Measurements from ENCODE around the gene DCUN1D4.
"Not testable (repeated sequence)": the region's sequence is repeated elsewhere in the genome, so short reads cannot be mapped to it uniquely, and the experiment has no call there.

DCUN1D4 gene

DNA sequence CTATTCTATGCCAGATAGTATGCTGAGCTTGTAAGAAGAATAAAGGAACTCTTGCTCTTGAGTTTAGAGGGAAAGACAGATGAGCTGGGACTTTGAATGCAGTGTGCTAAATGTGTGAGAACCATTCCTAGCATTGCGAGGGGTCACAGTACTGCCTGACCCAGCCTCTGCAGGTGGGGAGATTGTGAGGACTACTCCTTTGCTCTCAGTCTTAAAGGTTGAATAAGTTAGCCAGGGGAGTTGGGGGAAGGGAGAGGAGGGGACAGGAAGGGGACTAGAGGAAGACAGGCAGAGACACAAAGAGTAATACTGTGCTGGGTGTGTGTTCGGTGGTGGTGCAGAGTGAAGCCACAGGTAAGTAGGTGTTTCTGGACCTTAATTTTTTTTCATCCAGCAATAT lies 41.7 kb downstream of the DCUN1D4 start:
- TF ChIP-seq, protein P1, sequence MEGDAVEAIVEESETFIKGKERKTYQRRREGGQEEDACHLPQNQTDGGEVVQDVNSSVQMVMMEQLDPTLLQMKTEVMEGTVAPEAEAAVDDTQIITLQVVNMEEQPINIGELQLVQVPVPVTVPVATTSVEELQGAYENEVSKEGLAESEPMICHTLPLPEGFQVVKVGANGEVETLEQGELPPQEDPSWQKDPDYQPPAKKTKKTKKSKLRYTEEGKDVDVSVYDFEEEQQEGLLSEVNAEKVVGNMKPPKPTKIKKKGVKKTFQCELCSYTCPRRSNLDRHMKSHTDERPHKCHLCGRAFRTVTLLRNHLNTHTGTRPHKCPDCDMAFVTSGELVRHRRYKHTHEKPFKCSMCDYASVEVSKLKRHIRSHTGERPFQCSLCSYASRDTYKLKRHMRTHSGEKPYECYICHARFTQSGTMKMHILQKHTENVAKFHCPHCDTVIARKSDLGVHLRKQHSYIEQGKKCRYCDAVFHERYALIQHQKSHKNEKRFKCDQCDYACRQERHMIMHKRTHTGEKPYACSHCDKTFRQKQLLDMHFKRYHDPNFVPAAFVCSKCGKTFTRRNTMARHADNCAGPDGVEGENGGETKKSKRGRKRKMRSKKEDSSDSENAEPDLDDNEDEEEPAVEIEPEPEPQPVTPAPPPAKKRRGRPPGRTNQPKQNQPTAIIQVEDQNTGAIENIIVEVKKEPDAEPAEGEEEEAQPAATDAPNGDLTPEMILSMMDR (IDR thresholded peaks at IDR 0.05; ENCODE audit: insufficient read depth, low read depth, low read length, missing control alignments): no peak
- no peak for DNase-seq (ENCODE audit: low read depth)
- no peak overlapping the region for H3K4me3 ChIP-seq (ENCODE audit: low read depth, low read length)

DNA sequence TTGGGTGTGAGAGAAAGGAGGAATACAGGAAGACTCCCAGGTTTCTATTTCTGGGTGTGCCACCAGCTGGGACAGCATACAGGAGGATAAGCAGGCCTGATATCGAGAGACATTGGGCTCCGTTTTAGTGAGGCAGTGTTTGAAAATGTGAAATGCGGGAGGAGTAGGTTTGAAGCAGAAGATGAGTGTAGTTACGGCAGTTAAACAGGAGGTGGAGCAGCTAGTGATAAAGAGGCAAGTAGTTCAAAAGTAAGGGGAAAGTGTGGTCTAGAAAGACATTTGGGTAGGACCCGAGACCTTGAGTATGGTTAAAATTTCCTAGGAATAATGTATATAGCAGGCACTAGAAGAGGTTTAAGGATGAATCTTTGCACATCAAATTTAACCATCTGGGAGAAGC lies 42.4 kb downstream of the DCUN1D4 start:
- peak; percentile 24 for DNase-seq (ENCODE audit: low read depth)

DNA sequence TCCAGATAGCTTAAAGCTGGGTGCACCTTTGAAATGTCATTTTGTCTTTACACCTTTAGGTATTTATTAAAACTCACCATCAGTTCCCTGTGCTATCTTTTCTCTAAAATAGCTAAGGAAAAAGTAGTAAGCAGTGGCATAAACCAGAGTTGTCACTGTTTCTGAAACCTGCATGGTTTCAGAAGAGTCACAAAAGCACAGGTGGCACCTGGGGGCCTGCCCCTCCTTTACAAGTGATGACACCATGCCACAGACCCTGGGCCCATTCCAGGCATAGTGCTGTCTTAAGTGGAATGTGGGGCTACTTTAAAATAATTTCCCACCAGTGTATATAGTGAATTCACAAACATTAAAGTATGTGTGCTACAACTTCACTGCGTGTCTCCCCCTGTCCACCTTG lies 47.8 kb downstream of the DCUN1D4 start:
- DNase-seq (ENCODE audit: low read depth): no peak
- TF ChIP-seq, protein P1 (IDR thresholded peaks at IDR 0.05; ENCODE audit: insufficient read depth, low read depth, low read length, missing control alignments): no peak
- no peak overlapping the region for H3K4me3 ChIP-seq (ENCODE audit: low read depth, low read length)

More for the DNA sequence above, 42.4 kb downstream of the DCUN1D4 start:
- TF ChIP-seq, protein P1 (IDR thresholded peaks at IDR 0.05; ENCODE audit: insufficient read depth, low read depth, low read length, missing control alignments): peak; percentile 46
- no peak overlapping the region for H3K4me3 ChIP-seq (ENCODE audit: low read depth, low read length)

DNA sequence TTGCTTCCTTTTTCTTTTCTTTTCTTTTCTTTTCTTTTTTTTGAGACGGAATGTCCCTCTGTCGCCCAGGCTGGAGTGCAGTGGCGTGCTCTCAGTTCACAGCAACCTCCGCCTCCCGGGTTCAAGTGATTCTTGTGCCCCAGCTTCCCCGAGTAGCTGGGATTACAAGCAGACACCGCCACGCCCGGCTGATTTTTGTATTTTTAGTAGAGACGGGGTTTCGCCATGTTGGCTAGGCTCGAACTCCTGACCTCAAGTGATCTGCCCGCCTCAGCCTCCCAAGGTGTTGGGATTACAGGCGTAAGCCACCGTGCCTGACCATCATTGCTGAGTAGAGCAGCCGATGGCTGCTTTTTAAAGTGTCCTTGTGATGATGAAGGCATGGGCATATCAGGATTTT lies 50.4 kb downstream of the DCUN1D4 start:
- DNase-seq (ENCODE audit: low read depth); H3K4me3 ChIP-seq (ENCODE audit: low read depth, low read length): not testable (repeated sequence)

DNA sequence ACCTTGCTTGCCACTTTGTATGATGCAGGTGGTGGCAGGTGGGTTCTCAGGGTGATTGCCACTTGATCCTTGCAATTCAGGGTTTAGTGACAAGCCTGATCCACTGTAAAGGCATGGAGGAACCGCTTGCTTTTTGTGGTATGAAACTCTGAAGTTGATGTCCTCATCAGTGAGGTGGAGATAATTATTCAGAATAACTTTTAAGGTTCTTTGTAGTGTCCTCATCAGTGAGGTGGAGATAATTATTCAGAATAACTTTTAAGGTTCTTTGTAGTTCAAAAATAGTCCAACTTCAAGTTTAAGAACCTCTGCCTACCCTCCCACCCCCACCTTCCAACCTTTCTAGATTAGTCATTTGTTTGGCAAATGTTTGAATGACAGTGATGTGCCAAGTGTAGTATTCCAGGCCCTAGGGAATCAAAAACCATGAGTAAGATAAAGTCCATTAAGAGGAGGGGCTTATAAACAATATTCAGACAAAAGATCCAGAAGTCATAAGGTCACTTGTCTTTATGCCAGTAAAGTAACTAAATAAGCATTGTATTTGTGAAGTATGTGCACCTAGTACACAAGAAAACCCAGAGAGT lies 51.2 kb downstream of the DCUN1D4 start:
- TF ChIP-seq, protein P1 (IDR thresholded peaks at IDR 0.05; ENCODE audit: insufficient read depth, low read depth, low read length, missing control alignments): no peak
- DNase-seq (ENCODE audit: low read depth): no peak
- H3K4me3 ChIP-seq (ENCODE audit: low read depth, low read length): no peak overlapping the region

DNA sequence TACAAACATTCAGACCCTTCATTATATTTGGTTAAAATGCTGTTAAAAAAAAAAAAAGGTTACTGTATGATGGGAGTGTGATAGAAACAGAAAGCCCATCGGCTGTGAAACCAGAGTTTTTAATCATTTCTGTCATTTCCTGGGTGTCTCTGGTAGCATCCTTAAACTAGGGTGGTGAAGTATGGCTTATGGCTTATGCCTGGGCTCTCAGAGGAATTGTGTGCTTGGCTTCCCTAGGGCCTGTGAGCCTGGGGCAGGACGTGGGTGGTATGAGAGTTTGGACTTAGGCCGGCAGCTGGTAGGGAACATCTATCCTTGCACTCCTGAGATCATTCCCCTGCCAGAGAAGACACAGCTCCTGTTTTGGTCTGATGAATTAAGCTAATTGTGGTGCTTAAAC lies 52.2 kb downstream of the DCUN1D4 start:
- TF ChIP-seq, protein P1 (IDR thresholded peaks at IDR 0.05; ENCODE audit: insufficient read depth, low read depth, low read length, missing control alignments): no peak
- H3K4me3 ChIP-seq (ENCODE audit: low read depth, low read length): no peak overlapping the region
- DNase-seq (ENCODE audit: low read depth): peak; percentile 38

DNA sequence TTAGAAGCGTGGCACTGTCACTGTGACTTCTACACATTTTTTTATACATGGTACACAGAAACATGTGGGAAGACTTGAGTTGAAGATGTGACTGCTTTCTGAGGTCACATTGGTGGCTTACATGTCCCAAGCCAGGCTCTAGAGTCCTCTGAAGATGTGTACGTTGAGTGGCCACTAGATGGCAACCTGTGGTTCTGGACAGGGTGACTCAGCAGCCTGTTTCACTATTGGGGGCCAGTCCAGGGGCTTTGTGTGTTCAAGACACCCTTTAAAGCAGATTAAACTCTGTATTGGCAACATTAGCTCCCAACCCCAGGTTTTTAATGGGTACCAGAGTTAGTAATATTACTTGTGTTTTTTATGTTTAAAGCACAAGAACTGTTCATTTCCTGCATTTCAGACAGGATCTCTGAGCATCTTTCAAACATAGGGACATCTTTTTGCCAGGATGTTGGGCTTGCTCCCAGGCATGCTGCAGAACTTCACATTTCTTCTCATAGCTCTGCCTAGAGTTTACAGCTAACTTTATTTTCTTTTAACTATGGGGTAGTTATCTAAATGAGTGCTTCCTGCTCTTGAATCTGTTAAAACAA lies 53.0 kb downstream of the DCUN1D4 start:
- TF ChIP-seq, protein P1 (IDR thresholded peaks at IDR 0.05; ENCODE audit: insufficient read depth, low read depth, low read length, missing control alignments): peak; percentile 87
- H3K4me3 ChIP-seq (ENCODE audit: low read depth, low read length): no peak overlapping the region
- DNase-seq (ENCODE audit: low read depth): peak; percentile 85
